ENCODE data around the gene HMCN1.

DNA sequence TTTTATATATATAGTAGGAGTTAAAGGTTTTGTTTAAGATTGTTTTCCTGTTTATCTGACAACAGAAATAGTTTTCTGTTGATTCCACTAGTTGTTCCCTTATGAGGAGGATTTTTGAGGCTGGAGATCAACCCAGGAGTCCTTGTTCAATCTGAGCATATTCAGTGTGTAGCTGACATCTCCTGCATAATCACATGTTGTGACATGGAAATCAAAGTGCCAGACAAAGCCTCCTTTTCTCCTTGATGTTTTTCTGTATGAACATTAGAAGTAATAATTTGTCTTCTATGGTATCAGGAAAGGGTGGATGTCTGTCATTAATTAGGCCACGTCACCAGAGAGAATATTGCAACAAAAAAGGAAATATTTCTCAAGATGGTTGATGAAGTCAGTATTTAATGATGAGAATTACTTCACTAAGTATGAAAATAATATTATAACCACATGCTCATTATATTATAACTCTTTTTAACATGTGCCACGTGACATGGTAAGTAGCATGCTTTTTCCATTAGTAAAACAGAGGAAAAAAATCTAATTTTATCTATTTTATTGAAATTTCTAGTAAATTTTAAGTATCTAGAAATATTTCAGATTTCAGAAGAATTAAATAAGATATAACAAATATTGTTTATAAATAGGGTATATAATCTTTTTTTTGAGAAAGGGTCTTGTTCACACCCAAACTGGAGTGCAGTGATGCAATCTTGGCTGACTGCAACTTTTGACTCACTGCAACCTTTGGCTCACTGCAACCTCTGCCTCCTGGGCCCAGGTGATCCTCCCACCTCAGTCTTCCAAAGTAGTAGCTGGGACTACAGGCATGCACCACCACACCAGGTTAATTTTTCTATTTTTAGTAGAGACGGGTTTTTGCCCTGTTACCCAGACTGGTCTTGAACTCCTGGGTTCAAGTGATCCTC, 223.5 kb downstream of the HMCN1 start:
- TF ChIP-seq, protein P1, sequence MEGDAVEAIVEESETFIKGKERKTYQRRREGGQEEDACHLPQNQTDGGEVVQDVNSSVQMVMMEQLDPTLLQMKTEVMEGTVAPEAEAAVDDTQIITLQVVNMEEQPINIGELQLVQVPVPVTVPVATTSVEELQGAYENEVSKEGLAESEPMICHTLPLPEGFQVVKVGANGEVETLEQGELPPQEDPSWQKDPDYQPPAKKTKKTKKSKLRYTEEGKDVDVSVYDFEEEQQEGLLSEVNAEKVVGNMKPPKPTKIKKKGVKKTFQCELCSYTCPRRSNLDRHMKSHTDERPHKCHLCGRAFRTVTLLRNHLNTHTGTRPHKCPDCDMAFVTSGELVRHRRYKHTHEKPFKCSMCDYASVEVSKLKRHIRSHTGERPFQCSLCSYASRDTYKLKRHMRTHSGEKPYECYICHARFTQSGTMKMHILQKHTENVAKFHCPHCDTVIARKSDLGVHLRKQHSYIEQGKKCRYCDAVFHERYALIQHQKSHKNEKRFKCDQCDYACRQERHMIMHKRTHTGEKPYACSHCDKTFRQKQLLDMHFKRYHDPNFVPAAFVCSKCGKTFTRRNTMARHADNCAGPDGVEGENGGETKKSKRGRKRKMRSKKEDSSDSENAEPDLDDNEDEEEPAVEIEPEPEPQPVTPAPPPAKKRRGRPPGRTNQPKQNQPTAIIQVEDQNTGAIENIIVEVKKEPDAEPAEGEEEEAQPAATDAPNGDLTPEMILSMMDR (IDR thresholded peaks at IDR 0.05): no peak
- TF ChIP-seq POLR2A (IDR thresholded peaks at IDR 0.05) (no peak), POLR2AphosphoS5 (IDR thresholded peaks at IDR 0.05) (no peak)
